Inferior parietal cortex (tissue), 1 donor: ENCODE measurements around the gene C17orf100.
"Not testable (repeated sequence)": the region's sequence is repeated elsewhere in the genome, so short reads cannot be mapped to it uniquely, and the experiment has no call there.

ENCODE experiments used
- DNase-seq: peaks from one replicate; pipeline ENCODE4 v3.0.0-alpha.2; 2016; ENCODE audit errors: extremely low spot score

Gene C17orf100

DNA sequence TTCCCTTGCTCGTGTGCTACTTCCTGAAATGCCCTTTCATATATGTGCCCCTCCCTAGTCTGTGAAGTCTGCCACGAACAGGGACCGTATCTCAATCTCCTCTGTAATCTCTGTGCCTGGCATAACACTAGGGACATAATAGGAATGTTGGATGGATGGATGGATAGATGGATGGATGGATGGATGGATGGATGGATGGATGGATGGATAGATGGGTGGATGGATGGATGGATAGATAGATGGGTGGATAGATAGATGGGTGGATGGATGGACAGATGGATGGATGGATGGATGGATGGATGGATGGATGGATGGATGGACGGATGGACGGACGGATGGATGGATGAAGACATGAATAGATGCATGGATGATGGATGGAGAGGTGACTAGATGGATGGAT, 40.4 kb downstream of the C17orf100 start:
- not testable (repeated sequence) for DNase-seq

DNA sequence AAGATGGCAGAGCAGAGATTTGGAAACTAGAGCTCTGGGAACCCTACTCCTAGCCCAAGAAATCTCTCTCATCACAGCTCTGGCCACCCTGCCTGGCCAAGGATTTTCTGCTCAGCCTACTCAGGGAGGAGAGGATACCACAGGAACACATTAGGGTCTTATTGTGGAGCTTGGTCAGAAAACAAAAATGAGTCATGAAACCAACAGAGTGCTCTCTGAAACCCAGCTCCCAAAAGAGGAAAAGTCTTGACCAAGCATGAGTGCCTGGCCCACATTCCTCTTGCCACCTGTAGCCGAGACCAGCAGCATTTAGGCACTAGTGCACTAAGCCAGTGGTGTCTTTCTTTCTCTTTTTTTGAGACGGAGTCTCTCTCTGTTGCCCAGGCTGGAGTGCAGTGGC, 43.5 kb downstream of the C17orf100 start:
- DNase-seq, result no peak

DNA sequence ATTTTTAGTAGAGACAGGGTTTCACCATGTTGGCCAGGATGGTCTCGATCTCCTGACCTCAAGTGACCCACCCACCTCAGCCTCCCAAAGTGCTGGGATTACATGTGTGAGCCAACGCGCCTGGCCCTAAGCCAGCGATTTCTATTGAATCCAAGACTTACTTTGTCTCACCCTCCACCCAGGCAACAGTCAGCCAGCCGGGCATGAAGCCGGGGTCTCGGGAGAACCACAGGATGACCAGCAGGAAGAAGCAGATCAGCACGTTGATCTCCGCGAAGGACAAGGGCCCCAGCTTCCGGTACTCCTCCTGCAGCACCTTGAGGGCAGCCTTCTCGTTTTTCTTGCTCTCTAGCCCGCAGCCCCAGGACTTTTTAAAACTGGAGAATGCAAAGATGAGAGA, 44.0 kb downstream of the C17orf100 start:
- no peak for DNase-seq

DNA sequence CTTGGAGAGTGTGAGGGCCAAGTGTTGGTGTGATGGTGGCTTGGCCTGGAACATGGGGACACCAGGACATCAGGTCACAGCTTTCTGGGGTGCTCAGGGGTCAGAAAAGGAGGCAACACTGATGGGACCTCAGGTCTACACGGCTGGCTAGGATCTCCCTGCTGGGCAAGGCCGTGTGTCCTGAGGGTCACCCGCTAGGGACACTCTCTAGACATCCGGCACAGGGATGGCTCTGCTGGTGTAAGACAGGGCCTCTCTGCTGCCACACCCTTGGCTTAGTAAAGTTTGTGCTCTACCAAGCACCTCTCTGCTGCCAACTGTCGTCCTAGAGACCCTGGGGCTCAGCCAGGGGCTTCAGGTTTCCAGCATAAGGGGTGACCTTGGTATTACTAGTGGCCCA, 45.3 kb downstream of the C17orf100 start:
- no peak for DNase-seq

- DNase-seq, result no peak
Measured at GRCh38 chr17:6698004-6698403, 46.4 kb downstream of the C17orf100 start.

GRCh38 chr17:6699997-6700947, 48.7 kb downstream of the C17orf100 start:
- DNase-seq, result no peak

- DNase-seq, result no peak
Measured at GRCh38 chr17:6700948-6701307, 49.4 kb downstream of the C17orf100 start.

GRCh38 chr17:6701719-6702118, 50.2 kb downstream of the C17orf100 start:
- DNase-seq, result no peak

DNA sequence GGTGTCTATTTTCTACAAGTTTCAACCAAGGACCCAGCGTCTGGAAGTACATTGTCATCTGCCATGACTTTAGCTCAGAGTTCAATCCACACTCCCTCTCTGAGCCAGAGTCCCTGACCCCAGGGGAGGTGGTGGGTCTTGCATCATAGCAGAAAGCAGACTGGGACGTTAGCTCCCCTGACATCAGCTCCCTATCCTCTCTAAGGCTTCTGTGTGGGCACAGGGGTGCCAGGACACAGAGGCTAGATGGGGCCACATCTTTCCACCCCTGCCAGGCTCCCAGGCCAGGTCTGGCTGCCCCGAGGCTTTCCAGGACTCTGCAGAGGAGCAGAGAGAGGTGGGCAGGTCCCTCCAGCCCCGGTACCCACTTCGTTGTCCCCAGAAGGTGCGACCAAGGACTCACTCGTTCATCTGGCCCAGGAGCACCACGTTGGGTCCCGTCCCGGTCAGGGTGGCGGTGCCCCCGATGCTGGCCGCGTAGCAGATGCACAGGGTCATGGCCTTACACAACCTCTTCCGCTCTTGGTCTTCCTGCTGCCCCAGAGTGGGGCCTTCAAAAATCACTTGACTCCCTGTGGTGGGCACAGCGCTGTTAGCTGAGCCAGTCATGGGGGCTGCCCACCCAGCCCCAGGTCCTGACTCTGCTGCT, 51.1 kb downstream of the C17orf100 start:
- DNase-seq, result no peak
